ENCODE data around the gene SGMS1.
"Not testable (repeated sequence)": the region's sequence is repeated elsewhere in the genome, so short reads cannot be mapped to it uniquely, and the experiment has no call there.

Gene SGMS1

DNA sequence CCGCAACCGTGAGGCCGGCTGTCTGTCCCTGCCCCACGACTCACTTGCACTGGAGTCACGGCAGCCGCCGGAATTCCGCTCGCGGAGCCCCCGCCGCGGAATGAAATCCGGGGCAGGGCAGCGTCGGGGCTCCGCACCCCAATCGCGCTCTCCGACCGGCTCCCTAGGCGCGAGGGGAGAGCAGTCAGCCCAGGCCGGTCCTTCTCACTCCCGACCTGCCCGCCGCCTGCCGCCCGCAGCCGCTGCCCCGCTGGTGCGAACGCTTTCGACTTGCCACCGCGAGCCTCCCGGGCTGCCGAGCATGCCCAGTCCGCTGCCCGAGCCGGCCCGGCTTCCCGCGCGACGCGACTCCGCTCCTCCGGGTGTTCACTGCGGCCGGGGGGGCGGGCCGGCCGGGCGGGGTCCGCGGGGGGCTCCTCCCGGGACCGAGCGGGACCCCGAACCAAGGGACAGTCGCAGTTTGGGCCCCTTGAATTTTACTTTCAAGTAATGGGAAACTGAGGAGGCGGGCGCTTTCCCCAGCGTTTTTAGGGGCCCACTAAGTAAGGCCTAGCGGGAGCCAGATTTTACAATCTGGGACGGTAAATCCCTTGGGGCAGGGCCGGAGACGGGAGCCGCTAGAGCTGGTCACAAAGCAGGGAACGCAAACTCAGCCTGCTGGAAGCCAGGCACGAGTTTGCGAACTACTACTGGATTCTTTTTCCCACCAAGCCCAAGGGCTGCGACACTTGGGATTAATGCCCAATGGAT lies at the start of gene SGMS1:
TSS of gene SGMS1 (minus strand) at position 294 of the 750 bp plus-strand sequence. CDS start 279,842 bp downstream, outside the sequence.
- DNase-seq (ENCODE audit: low read depth) = peak; percentile 76
- TF ChIP-seq, protein P1, sequence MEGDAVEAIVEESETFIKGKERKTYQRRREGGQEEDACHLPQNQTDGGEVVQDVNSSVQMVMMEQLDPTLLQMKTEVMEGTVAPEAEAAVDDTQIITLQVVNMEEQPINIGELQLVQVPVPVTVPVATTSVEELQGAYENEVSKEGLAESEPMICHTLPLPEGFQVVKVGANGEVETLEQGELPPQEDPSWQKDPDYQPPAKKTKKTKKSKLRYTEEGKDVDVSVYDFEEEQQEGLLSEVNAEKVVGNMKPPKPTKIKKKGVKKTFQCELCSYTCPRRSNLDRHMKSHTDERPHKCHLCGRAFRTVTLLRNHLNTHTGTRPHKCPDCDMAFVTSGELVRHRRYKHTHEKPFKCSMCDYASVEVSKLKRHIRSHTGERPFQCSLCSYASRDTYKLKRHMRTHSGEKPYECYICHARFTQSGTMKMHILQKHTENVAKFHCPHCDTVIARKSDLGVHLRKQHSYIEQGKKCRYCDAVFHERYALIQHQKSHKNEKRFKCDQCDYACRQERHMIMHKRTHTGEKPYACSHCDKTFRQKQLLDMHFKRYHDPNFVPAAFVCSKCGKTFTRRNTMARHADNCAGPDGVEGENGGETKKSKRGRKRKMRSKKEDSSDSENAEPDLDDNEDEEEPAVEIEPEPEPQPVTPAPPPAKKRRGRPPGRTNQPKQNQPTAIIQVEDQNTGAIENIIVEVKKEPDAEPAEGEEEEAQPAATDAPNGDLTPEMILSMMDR (conservative IDR thresholded peaks at IDR 0.05; ENCODE audit: control insufficient read depth, insufficient read depth, low read depth, low read length) = no peak
- H3K4me3 ChIP-seq (ENCODE audit: control insufficient read depth, low read depth, low read length) = peak within 1 kb of the TSS; percentile 93

DNA sequence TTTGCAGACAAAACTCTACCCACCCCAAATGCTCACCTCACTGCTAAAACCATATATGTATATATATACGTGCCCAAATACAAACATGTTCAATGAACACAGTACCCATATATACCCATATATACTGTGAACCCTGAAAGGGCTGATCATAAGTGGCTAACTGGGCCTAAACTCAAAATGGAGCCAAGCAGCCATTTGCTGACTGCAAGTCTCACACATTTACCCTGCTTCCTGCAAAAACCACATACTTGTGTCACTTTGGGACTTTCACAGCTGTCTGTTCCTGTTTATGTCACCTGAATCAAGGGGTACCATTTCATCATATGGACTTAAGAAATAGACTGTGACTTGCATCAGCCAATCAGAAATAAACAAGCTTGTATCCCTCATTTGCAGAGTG lies 48.4 kb upstream of the SGMS1 start:
- not testable (repeated sequence) for H3K4me3 ChIP-seq (ENCODE audit: control insufficient read depth, low read depth, low read length); DNase-seq (ENCODE audit: low read depth)

DNA sequence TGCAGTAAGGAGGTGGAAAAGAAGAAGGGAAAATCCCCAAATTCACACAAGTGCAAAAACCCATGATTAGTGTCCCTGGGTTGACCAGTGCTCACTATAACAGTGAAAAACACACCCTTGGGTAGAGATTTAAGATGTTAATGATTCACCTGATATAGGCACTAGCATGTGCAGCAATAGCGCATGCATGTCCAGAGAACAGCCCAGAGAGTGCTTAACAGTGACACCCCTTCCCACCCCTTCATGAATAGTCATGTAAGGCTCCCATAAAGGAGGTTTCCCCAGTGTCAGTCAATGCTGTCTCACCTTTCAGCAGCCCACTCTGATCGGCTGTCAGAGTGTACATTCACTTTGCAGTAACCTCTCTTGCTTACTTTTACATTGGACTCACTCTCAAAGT lies 47.9 kb upstream of the SGMS1 start:
- not testable (repeated sequence) for H3K4me3 ChIP-seq (ENCODE audit: control insufficient read depth, low read depth, low read length); DNase-seq (ENCODE audit: low read depth)

DNA sequence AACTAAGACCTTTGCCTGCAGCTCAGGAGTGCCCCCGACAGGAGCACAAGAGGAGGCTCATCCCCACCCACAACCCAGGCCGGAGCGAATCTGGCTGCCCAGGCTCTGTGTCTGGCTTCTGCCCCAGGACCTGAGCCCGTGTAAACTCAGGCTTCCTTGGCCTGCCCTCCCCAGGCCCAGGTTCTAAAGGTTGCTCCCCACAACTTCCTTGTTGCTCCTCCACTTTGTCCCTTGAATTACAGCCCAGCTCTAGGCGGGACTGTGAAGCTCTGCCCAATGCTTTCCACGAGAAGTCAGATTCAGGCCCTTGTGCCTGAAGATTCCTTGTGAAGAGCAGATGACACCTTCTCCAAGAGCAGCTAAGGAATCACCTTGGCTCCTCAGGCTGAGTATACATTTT lies 46.2 kb upstream of the SGMS1 start:
- DNase-seq (ENCODE audit: low read depth); H3K4me3 ChIP-seq (ENCODE audit: control insufficient read depth, low read depth, low read length): not testable (repeated sequence)

DNA sequence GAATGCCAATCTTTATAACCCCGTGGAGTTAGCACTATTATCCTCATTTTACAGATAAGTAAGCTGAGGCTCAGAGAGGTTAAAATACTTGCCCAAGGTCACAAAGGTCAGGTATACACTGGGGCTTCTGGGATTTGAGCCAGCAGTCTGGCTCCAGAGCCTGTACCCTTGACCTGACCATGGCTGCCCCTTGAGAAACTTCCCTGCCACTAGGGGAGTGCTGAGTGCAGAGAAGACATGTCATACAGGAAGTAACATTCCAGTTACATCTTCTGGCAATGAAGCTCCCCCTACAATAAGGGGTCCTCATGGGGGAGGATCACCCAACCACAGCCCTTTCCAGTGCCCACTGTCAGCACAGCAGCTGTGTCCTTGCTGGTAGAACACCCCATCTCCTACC lies 43.6 kb upstream of the SGMS1 start:
- DNase-seq (ENCODE audit: low read depth); H3K4me3 ChIP-seq (ENCODE audit: control insufficient read depth, low read depth, low read length): not testable (repeated sequence)

DNA sequence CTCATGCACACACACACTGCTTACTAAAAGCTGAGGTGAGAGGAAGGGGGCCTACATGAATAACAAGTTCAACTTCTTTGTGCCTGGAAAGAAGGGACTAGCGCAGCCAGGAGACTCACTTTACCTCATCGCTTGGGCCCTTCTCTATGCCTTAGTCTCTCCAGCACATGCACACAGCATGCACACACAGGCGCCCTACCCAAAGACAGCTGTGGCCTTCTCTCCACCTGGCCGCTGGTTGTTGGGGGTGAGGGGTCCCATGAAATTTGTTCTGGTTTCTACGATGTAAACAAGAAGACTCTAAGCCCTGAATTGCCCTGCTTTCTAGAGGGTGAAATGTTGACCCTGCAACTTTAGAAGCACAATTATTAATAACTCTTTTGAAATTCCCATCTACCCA lies 38.7 kb upstream of the SGMS1 start:
- not testable (repeated sequence) for DNase-seq (ENCODE audit: low read depth); H3K4me3 ChIP-seq (ENCODE audit: control insufficient read depth, low read depth, low read length)

DNA sequence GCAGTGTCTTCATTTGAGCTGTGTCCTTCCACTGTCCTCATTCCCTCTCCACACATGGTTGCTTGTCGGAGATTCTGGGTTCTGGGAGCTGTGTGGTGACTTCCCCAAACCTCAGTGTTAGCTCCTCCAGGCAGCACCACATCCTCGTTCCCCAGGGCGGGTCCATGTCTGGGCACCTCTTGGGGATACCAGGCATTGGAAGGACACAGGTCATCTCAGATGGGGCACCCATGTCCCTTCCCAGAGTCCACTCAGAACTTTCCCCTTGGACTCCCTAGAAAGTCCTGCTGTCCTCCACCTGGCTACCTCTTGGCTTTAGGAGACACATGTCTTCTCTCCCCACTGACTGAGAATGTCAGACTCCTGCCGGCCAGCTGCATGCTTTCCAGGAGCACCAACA lies 37.8 kb upstream of the SGMS1 start:
- H3K4me3 ChIP-seq (ENCODE audit: control insufficient read depth, low read depth, low read length); DNase-seq (ENCODE audit: low read depth): not testable (repeated sequence)

DNA sequence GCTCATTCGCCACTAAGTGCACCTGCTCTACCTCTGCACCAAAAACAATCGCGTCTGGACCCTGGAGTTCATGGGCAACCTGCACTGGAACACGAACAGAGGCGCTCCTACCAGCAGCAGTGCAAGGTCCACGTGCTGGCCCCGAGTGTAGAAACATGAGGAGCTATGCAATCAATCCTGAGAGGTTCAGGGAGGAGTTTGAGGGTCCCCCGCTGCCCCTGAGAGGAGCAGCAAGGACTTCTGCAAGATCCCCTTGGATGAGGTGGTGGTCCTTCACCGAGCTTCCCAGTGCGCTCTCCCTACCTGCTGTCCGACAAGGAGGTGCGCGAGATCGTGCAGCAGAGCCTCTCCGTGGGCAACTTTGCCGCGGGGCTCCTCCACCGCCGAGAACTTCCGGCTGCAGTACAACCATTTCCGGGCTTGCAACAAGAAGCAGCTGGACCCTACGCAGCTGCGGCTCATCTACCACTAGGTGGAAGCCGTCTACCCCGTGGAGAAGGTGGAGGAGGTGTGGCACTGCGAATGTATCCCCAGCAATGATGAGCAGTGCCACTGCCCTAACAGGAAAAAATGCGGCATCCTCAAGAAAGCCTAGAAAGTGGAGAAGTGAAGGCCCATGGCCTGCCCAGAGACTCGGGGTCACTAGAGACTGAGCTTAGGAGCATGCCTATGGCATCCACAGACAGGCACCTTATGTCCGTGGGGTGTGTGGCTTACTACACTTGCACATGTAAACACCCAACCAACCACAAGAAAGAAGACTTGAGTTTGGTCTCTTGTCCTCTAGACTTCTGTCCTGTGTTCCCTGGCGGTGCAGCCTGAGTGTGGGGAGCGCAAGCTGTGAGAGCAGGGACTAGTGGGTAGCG lies 36.3 kb upstream of the SGMS1 start:
- peak overlapping the region; percentile 46 for H3K4me3 ChIP-seq (ENCODE audit: control insufficient read depth, low read depth, low read length)
- peak; percentile 55 for DNase-seq (ENCODE audit: low read depth)
- TF ChIP-seq, protein P1 (conservative IDR thresholded peaks at IDR 0.05; ENCODE audit: control insufficient read depth, insufficient read depth, low read depth, low read length) = peak; percentile 36

DNA sequence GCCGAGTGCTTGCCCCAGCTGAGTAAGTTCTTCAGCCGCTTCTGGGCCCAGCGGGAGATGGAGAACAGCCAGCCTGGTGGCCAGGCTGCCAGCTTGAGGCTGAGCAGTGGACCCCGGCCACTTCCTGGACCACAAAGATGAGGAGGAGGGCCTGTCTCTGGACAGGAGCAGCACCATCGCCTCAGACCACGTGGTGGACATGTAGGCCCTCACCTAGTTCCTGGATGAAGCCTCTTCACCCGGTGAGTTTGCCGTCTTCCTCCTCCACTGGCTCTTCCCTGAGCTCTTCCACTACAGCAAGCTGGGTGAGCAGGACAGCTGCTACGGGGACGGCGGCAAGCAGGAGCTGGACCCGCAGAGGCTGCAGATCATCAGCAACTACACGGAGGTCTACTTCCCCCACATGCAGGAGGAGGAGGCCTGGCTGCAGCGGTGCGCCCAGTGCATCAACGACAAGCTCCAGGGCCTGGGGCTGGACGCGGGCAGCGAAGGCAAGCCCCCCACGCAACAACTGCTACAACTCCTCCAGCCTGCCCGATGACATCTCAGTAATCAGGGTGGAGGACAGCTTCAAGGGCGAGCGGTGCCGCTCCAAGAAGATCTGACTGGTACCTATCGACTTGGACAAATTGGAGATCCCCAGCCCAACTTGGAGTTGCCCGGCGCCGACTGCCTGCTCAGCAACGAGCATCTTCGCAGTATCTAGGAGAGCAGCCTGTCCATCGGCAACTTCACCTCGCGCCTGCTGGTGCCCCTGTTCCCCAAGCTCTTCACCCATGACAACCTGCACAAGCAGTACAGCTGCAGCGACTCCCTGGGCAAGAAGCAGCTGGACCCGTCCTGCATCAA lies 35.5 kb upstream of the SGMS1 start:
- peak overlapping the region; percentile 46 for H3K4me3 ChIP-seq (ENCODE audit: control insufficient read depth, low read depth, low read length)
- DNase-seq (ENCODE audit: low read depth) = not testable (repeated sequence)

DNA sequence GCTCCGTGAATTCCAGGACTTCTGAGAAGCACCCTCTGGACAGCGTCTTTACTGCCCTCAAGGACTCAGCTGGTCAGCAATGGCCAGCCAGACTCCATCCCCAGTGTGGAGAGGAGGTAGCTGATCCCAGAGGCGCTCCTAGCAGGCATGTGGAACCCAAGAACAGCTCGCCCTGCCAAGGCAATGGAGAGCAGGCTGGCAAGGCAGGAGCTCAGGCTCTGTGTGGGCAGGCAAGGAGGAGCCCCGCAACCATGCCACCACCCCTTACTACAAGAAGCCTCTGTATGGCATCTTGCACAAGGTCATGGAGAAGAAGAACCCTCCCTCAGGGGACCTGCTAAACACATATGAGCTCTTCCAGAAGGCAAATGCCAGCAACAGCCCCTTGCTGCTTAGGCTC lies 34.4 kb upstream of the SGMS1 start:
- TF ChIP-seq, protein P1 (conservative IDR thresholded peaks at IDR 0.05; ENCODE audit: control insufficient read depth, insufficient read depth, low read depth, low read length) = no peak
- no peak for DNase-seq (ENCODE audit: low read depth)
- no peak overlapping the region for H3K4me3 ChIP-seq (ENCODE audit: control insufficient read depth, low read depth, low read length)

Data from fibroblast of mammary gland (primary cell).